NAMALWA (cell line): ENCODE data around the gene TMEM200C.
"Not testable (repeated sequence)": the region's sequence is repeated elsewhere in the genome, so short reads cannot be mapped to it uniquely, and the experiment has no call there.

Experiments used
- DNase-seq: peaks from one replicate; pipeline ENCODE4 v3.0.0-alpha.2; 2015; ENCODE audit warnings: low spot score

TMEM200C gene

DNA sequence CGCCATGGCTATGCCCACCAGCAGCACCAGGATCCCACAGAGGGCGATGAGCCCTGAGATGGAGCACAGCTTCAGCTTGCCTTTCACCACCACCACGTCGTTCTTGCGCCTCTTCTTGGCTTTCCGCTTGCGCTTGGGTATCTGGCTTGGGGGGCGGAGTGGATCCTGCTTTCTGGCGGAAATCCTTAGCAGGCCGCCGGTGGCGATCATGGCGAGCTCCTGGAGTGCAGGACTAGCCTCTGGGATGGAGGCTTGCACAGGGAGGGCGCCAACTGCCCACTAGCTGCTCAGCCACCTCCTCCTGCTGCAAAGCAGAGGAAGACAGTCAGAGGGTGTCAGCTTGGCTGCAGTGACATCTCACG, 3.5 kb downstream of the TMEM200C start:
- DNase-seq: no peak

- DNase-seq: no peak
Measured at GRCh38 chr18:5891184-5891853, 4.0 kb downstream of the TMEM200C start.

DNA sequence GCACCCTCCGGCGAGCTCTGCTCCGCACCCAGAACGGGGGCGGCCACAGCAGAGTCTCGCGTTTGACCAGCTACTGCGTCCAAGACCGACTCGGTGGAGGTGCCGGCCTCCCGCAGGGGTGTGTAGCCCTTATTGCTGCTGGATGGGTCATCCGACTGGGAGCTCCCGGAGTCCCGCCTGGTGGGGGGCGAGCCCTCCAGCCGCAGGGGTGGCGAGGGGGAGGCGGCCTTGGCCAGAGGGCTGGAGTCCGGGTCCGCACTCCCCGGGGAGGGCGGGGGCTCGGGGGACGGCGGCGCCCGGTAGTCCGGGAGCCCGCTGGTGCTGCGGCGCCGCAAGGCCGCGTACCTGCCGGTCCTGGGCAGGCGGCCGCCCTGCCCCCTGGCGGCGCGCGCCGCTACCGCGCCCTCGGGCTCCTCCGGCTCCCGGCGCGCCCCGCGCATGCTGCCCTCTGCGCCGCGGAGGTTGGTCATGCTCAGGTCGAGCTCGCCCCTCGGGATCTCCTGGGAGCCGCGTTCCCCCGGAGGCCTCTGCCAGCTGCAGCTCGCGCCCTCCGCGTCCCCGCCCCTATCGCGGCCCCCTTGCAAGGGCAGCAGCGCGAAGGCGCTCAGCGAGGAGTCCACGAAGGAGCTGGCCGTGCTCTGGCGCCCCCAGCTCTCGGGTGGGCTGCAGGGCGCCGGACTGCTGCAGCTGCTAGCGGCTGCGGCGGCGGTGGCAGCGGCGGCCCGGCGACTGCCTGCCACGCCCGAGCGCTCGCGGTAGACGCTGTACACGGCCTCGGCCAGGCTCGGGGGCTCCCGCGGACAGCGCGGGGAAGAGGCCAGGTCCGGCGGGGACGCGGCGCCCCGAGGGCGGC, 4.8 kb downstream of the TMEM200C start:
- no peak for DNase-seq

- DNase-seq: no peak
Measured at GRCh38 chr18:5885361-5885760, 10.0 kb downstream of the TMEM200C start.

DNA sequence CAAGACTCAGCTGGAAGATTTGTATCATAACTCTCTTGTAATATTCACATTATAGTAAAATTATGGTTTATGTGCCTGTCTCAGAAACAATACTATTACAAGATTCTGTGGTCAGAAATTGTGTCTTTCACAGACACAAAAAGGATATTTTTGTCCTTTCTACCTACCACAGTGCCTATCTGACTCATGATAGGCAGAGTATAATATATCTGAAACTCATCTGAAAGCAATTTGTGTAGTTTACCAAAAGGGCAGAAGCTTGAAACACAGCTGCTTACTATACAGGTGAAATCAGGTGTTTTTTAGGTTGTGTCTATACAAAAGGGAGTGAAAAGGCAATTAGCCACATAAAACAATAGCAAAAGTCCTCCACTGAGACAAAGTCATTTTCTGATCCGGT, 10.9 kb downstream of the TMEM200C start:
- no peak for DNase-seq

GRCh38 chr18:5879479-5879882, 15.8 kb downstream of the TMEM200C start:
- peak; percentile 30 for DNase-seq

DNA sequence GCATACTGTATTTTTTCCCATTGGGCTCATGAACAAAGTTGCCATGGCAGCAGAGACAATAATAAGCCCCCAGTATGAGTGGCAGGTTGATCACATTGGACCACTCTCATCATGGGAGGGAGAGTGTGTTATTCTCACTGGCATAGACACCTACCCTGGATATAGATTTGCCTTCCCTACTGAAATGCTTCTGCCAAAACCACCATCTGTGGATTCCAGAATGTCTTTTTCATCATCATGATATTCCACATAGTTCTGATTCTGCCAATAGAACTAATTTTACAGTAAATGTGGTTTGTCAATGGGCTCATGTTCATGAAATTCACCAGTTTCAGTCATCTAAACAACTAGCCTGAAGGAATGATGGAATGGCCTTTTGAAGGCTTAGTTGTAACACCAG, 18.4 kb downstream of the TMEM200C start:
- DNase-seq: no peak

- no peak for DNase-seq
Measured at GRCh38 chr18:5874336-5874735, 21.0 kb downstream of the TMEM200C start.

GRCh38 chr18:5872886-5873285, 22.4 kb downstream of the TMEM200C start:
- no peak for DNase-seq

- DNase-seq: no peak
Measured at GRCh38 chr18:5871426-5871825, 23.9 kb downstream of the TMEM200C start.

DNA sequence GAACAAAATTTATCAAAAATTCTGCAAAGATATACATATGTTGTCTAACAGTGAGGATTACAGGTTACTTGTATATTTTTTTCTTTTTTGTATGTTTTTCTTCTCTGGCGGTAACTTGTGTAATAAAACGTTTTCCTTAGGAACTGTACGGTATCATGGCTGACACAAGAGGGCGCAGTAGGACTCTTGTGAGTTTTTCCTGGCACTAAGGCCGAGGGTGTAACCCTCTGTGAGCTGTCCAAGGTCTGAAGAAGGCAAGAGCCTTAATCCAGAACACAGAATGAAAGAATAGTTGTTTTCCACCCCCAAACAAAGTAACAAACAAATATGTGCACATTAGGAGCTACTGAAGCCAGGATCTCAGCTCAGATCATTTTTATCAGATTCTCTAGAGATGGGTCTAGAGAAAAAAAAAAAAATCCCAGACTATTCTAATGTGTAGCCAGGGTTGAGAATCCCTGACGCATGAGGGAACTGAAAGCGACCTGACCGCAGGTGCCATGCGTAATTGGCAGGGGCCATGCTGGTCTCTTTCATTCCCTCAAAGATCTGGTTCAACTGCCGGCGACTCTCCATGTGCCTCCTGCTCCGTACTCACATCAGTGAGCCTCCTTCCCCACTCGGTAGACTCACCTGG, 27.0 kb downstream of the TMEM200C start:
- peak; percentile 78 for DNase-seq

DNA sequence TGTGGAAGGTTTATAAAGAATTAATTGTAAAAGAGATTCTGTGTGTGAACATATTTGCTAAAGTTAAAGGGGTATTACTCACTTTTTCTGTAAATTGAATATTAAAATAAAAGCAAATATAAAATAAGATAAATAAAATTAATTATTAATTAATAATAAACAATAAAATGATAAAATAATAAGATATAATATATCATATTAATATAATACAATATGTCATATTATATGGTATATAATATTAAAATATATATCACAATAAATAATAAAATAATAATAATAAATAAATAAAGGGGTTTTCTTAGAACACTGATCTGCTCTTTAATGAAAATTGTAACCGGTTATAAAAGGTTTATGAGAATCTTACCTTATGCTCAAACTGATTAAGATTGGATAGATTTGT, 29.8 kb downstream of the TMEM200C start:
- DNase-seq: no peak

- not testable (repeated sequence) for DNase-seq
Measured at GRCh38 chr18:5862127-5862526, 33.2 kb downstream of the TMEM200C start.

- no peak for DNase-seq
Measured at GRCh38 chr18:5857180-5857579, 38.1 kb downstream of the TMEM200C start.

DNA sequence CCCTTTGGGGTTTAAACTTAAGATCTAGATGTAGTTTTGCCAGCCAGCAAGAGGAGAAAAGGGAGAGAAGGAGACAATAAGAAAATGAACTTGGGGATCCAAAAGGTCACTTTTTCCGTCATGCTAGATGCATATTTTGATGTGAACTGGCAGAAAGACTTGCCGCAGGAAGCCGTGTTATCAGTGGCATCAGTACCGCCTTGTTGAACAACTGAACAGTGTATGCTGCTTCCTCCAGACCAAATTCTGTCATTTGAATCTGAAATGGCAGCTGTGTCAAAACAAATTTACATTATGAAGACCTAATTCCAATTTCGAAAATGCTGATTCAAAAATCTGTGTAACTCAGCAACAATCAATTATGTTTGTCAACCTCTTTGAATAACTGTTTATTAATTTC, 42.1 kb downstream of the TMEM200C start:
- no peak for DNase-seq

- no peak for DNase-seq
Measured at GRCh38 chr18:5851998-5852397, 43.3 kb downstream of the TMEM200C start.

DNA sequence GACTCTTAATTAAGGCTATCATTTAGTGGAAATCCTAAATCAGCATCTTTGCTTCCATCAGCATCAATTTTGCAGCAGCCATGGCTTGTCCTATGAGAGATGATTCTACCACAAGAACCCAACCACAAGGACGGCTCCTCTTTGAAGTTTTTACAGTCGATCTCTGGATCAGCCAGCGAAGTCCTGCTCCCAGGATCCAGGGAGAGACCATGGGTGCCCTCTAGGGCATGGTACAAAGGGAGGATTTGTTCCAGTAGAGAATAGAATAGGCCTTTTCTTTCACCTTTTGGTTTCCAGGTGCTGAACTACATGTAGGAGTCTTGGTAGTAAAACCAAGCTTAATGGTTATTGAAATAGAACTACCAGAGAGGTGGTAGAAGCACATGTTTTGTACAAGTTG, 52.7 kb downstream of the TMEM200C start:
- no peak for DNase-seq

DNA sequence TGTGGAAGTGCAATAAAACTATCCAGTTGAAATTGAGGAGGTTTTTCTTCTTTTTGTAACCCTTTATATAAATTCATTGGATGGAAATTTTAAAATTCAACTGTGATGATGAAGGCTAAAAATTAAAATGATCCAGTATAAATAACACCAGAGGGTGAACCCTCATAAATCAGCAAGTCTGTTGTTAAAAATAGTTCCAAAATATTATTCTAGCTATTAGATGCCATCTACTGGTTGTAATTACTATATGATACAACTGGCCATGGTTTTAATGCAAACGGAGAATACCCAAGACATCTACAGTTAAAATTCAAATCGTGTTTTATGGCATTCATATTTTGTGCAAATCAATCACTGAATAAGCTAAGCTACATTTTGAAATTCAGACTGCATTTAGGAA, 53.8 kb downstream of the TMEM200C start:
- no peak for DNase-seq

GRCh38 chr18:5840547-5840946, 54.8 kb downstream of the TMEM200C start:
- no peak for DNase-seq

DNA sequence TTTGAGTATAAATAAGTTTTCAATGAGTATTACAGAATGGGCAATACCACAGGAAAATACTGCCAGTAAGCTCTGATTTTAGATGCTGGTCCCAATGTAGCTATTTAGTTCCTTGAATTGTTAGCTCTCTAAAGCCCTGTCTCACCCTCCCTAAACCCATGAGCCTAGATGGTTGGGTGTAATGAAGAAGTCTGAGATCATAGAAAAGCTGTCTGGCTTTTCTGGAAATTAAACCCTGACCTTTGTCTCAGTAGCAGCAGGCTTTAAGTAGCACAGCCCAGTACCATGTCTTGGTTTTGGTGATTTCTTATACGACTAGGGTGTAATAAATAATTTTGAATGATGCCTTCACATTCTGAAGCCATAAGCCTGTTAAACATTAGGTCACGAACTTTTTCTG, 55.3 kb downstream of the TMEM200C start:
- no peak for DNase-seq

DNA sequence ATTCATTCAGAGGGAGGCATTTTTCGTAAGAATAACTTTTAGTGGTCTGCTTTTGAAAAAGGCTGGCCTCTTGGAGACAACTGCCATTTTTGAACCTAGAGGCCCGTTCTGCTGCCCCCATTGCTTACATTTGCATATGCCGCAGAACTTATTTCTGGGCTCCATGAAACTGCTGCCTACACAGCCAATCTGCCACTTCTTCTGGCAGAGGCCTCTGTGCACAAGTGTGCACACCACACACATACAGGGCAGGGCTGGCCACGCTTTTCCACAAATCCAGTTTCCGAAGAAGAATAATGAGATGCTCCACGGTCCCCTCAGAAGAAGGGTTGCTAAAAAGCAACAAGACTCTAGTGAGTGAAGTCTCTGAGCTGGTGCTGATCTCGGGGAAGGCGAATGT, 56.2 kb downstream of the TMEM200C start:
- DNase-seq: no peak
